NCI-H82 (cell line): ENCODE results near the gene EIF5A2.
"Not testable (repeated sequence)": the region's sequence is repeated elsewhere in the genome, so short reads cannot be mapped to it uniquely, and the experiment has no call there.

Source experiments
- DNase-seq: peaks from one replicate; lab custom pipeline; 2025; lab: John Stamatoyannopoulos, UW

EIF5A2 gene

GRCh38 chr3:170908235-170909116 is at the start of gene EIF5A2:
Gene EIF5A2 (minus strand): TSS chr3:170908637. CDS start chr3:170907806, 831 bp downstream.
- DNase-seq, result peak; percentile 98

- no peak for DNase-seq
These were observed 48.2 kb upstream of the EIF5A2 start for GRCh38 chr3:170956647-170957046.

- no peak for DNase-seq
These were observed 45.3 kb upstream of the EIF5A2 start for GRCh38 chr3:170953736-170954135.

- peak; percentile 76 for DNase-seq
These were observed 44.8 kb upstream of the EIF5A2 start for GRCh38 chr3:170953229-170953628.

- no peak for DNase-seq
These were observed 40.8 kb upstream of the EIF5A2 start for GRCh38 chr3:170949211-170949610.

GRCh38 chr3:170947018-170947769 is 38.8 kb upstream of the EIF5A2 start:
- no peak for DNase-seq

- DNase-seq, result no peak
These were observed 33.6 kb upstream of the EIF5A2 start for GRCh38 chr3:170942011-170942410.

GRCh38 chr3:170941551-170941950 is 33.1 kb upstream of the EIF5A2 start:
- DNase-seq, result no peak

GRCh38 chr3:170933039-170933438 is 24.6 kb upstream of the EIF5A2 start:
- DNase-seq, result not testable (repeated sequence)

GRCh38 chr3:170923553-170923952 is 15.1 kb upstream of the EIF5A2 start:
- not testable (repeated sequence) for DNase-seq

GRCh38 chr3:170918715-170919114 is 10.3 kb upstream of the EIF5A2 start:
- DNase-seq, result no peak

- DNase-seq, result peak; percentile 32
These were observed 6.3 kb upstream of the EIF5A2 start for GRCh38 chr3:170914690-170915089.

- DNase-seq, result no peak
These were observed 5.8 kb upstream of the EIF5A2 start for GRCh38 chr3:170914212-170914611.

GRCh38 chr3:170911051-170911450 is 2.6 kb upstream of the EIF5A2 start:
- DNase-seq, result no peak

- no peak for DNase-seq
These were observed 2.1 kb upstream of the EIF5A2 start for GRCh38 chr3:170910542-170910941.

GRCh38 chr3:170909129-170909903 is 879 bp upstream of the EIF5A2 start:
- no peak for DNase-seq

GRCh38 chr3:170907637-170908234 is 701 bp downstream of the EIF5A2 start:
- peak; percentile 60 for DNase-seq

GRCh38 chr3:170905862-170906261 is 2.6 kb downstream of the EIF5A2 start:
- DNase-seq, result no peak

- no peak for DNase-seq
These were observed 5.3 kb downstream of the EIF5A2 start for GRCh38 chr3:170903123-170903522.

GRCh38 chr3:170899455-170899854 is 9.0 kb downstream of the EIF5A2 start:
- DNase-seq, result no peak

- DNase-seq, result no peak
These were observed 10.5 kb downstream of the EIF5A2 start for GRCh38 chr3:170897978-170898377.

GRCh38 chr3:170897199-170897598 is 11.2 kb downstream of the EIF5A2 start:
- DNase-seq, result not testable (repeated sequence)
